ENCODE data around the gene FAAH. TPM values are rescaled to one million over a fixed set of nuclear protein-coding genes. Genes with fewer than 3 reads are reported as not detected.

FAAH gene
- total and polyA plus RNA-seq, 7 donors: 5.4 to 48.1 (median 11.5) TPM

DNA sequence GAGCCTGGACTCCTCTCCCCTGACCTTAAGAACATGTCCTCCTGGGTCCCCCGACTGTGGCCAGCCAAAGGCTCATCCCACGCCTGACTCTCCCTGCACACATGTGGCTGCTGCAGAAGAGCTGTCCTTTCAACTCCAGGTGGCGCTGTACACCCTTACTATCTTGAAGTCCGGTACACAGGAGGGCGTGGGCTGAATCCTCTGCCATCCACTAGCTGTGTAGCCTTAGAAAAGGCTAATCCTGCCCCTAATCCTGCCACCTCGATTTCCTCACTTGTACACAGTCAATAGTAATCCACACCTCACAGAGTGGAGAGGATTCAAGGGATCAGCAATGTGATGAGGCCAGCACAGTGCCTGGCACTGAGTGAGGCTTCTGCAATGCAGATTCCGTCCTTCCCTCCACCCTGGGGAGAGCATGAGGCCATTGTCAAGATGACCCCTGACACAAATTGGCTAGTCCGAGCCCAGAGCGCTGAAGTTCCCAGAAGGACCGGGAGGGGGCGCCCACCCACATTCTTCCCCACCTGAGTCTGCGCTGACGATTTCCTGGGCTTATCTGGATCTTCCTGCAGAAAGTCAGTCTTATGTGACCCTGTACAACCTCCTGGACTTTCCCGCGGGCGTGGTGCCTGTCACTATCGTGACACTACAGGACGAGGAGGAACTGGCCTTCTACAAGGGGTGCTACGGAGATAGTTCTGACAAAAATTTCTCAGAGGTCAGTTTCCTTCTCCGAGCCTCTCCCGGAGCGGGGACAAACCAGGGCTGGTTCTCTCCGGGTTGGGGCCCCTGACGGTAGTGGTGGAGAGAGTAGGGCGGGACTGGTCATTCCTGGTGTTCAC is 48.4 kb downstream of the FAAH start:
- peak overlapping the region; percentile 10 to 38 (median 32) for H3K4me3 ChIP-seq
- no peak for TF ChIP-seq POLR2AphosphoS5 (IDR thresholded peaks at IDR 0.05)
- TF ChIP-seq POLR2A (IDR thresholded peaks at IDR 0.05): no peak
- peak; percentile 48 to 95 (median 74) for TF ChIP-seq CTCF (IDR thresholded peaks at IDR 0.05)
- no peak for TF ChIP-seq EP300 (IDR thresholded peaks at IDR 0.05)

GRCh38 chr1:46444466-46444865 is 50.3 kb downstream of the FAAH start:
- 60 to 80% methylated on average over 3 of the region's 3 CpGs for WGBS, 2 donors
- no peak overlapping the region for H3K27ac ChIP-seq
- peaks cover 0 to 19% (median 17%) of the 10 kb centered on the region in 4 donors for H3K4me1 ChIP-seq
- H3K36me3 ChIP-seq: no peaks in the 10 kb centered on the region
- peaks cover 23 to 36% (median 29%) of the 10 kb centered on the region in 3 donors for H3K27me3 ChIP-seq
- H3K4me3 ChIP-seq: no peak overlapping the region
- no peaks in the 10 kb centered on the region for H3K9me3 ChIP-seq
- intact Hi-C loops (cut with DNase I): no loop called here
- DNase-seq: no peak
- no peak for TF ChIP-seq EP300 (IDR thresholded peaks at IDR 0.05)
- TF ChIP-seq POLR2A (IDR thresholded peaks at IDR 0.05): no peak
- no peak for TF ChIP-seq CTCF (IDR thresholded peaks at IDR 0.05)
- TF ChIP-seq POLR2AphosphoS5 (IDR thresholded peaks at IDR 0.05): no peak

More for the DNA sequence above, 48.4 kb downstream of the FAAH start:
- Histone ChIP-seq H3K27ac (no peak overlapping the region), H3K27me3 (peaks cover 9 to 17% (median 16%) of the 10 kb centered on the region in 3 donors), H3K4me1 (peaks cover 0 to 9% (median 6%) of the 10 kb centered on the region in 4 donors), H3K36me3 (no peaks in the 10 kb centered on the region), H3K9me3 (no peaks in the 10 kb centered on the region)
- DNase-seq: peak; percentile 79
- intact Hi-C loops (cut with DNase I): no loop called here
- WGBS, 2 donors: 6 to 8% methylated on average over 25 of the region's 25 CpGs

GRCh38 chr1:46445773-46446256 is 51.7 kb downstream of the FAAH start:
- TF ChIP-seq CTCF (IDR thresholded peaks at IDR 0.05): no peak
- no peak for TF ChIP-seq EP300 (IDR thresholded peaks at IDR 0.05)
- TF ChIP-seq POLR2AphosphoS5 (IDR thresholded peaks at IDR 0.05): no peak
- TF ChIP-seq POLR2A (IDR thresholded peaks at IDR 0.05): no peak
- Histone ChIP-seq H3K27me3 (peaks cover 23 to 49% (median 36%) of the 10 kb centered on the region in 3 donors), H3K27ac (no peak overlapping the region), H3K9me3 (no peaks in the 10 kb centered on the region), H3K4me1 (peaks cover 0 to 19% (median 17%) of the 10 kb centered on the region in 4 donors), H3K36me3 (no peaks in the 10 kb centered on the region), H3K4me3 (no peak overlapping the region)
- WGBS, 2 donors: 66 to 68% methylated on average over 3 of the region's 3 CpGs
- intact Hi-C loops (cut with DNase I): loop anchor here (5.0 kb wide), 2 partner anchors 39 to 281 kb away; no protein-coding TSS in a partner anchor
- no peak for DNase-seq

- intact Hi-C loops (cut with DNase I): loop anchor here (1.0 to 5.0 kb wide), 3 partner anchors 40 to 280 kb away; no protein-coding TSS in a partner anchor
- Histone ChIP-seq H3K4me3 (no peak overlapping the region), H3K27ac (no peak overlapping the region), H3K4me1 (peaks cover 0 to 19% (median 17%) of the 10 kb centered on the region in 4 donors), H3K9me3 (no peaks in the 10 kb centered on the region), H3K27me3 (peaks cover 23 to 49% (median 38%) of the 10 kb centered on the region in 3 donors), H3K36me3 (no peaks in the 10 kb centered on the region)
- 30 to 31% methylated on average over 15 of the region's 15 CpGs for WGBS, 2 donors
- TF ChIP-seq EP300 (IDR thresholded peaks at IDR 0.05) (no peak), POLR2A (IDR thresholded peaks at IDR 0.05) (no peak), POLR2AphosphoS5 (IDR thresholded peaks at IDR 0.05) (no peak), CTCF (IDR thresholded peaks at IDR 0.05) (peak; percentile 48 to 88 (median 65))
- peak; percentile 87 for DNase-seq
Observed at GRCh38 chr1:46446646-46447498, 52.8 kb downstream of the FAAH start.
